GM12873 (cell line): ENCODE data around the gene ANKRD44.

ENCODE experiments used
- CTCF ChIP-seq: IDR thresholded peaks from 2 replicates; pipeline ENCODE4 v1.5.1; 2012; ENCODE audit warnings: low read depth, mild to moderate bottlenecking, moderate library complexity, low read length, control low read depth; ENCODE audit not compliant: insufficient read depth; ENCODE audit errors: missing control alignments

ANKRD44 gene

GRCh38 chr2:197297266-197297665 is 13.3 kb downstream of the ANKRD44 start:
- no peak for TF ChIP-seq CTCF

- TF ChIP-seq CTCF = no peak
Observed at GRCh38 chr2:197296835-197297234, 13.7 kb downstream of the ANKRD44 start.

- no peak for TF ChIP-seq CTCF
Observed at GRCh38 chr2:197294260-197294659, 16.3 kb downstream of the ANKRD44 start.

GRCh38 chr2:197293252-197294007 is 17.1 kb downstream of the ANKRD44 start:
- TF ChIP-seq CTCF = no peak

- no peak for TF ChIP-seq CTCF
Observed at GRCh38 chr2:197292619-197293018, 18.0 kb downstream of the ANKRD44 start.

- no peak for TF ChIP-seq CTCF
Observed at GRCh38 chr2:197286805-197287595, 23.6 kb downstream of the ANKRD44 start.

GRCh38 chr2:197285361-197285760 is 25.2 kb downstream of the ANKRD44 start:
- TF ChIP-seq CTCF = no peak
